HepG2 (cell line): Measurements from ENCODE around the gene HCRT. TPM values are rescaled to one million over a fixed set of nuclear protein-coding genes. Genes with fewer than 3 reads are reported as not detected.

Experiments used
- PRPF4 ChIP-seq: fragments of 200-400 bp; formaldehyde crosslinking; IDR thresholded peaks from 2 replicates; pipeline ENCODE4 v1.6.1; 2016; ENCODE audit warnings: low read length, low read depth; ENCODE audit not compliant: poor library complexity, severe bottlenecking
- SAP130 ChIP-seq: IDR thresholded peaks from 2 replicates; pipeline ENCODE4 v1.6.1; 2016; ENCODE audit warnings: low read depth
- SMAD1 ChIP-seq: sonication (generic); formaldehyde crosslinking; IDR thresholded peaks from 2 replicates; pipeline ENCODE4 v1.4.0; 2020; ENCODE audit warnings: missing genetic modification reagents, low read depth, mild to moderate bottlenecking, borderline replicate concordance
- ZFP37 ChIP-seq: sonication (generic); formaldehyde crosslinking; IDR thresholded peaks from 2 replicates; pipeline ENCODE4 v1.4.0; 2020; ENCODE audit warnings: missing genetic modification reagents, borderline replicate concordance
- ZNF589 ChIP-seq: sonication (generic); formaldehyde crosslinking; conservative IDR thresholded peaks from 2 replicates; pipeline ENCODE4 v1.8.0; 2022; ENCODE audit warnings: mild to moderate bottlenecking, moderate library complexity, missing genetic modification reagents
- polyA plus RNA-seq, 8 experiments: library from polyadenylated mRNA; depleted of rRNA in 3 of 8; stranded (reverse) in 7 of 8; unstranded in 1 of 8; fragments of >200 nt; fragmentation: Illumina TruSeq in 4 of 8; extraction: Trizol in 4 of 8; gene quantifications; 2 replicates each; pipeline versions ENCODE4 v1.2.1 to v1.2.3, GENCODE V29; 2011 to 2016; ENCODE audit warnings: low read depth in 4 of 8, missing spikeins in 1 of 8, mixed read lengths in 1 of 8; ENCODE audit not compliant: insufficient read depth in 1 of 8
- total RNA-seq, 5 experiments: library from RNA; depleted of rRNA; stranded (reverse); fragments of >200 nt; fragmentation: Illumina TruSeq; extraction: Trizol; gene quantifications; 2 replicates each; pipeline ENCODE4 v1.2.3, GENCODE V29; 2016; ENCODE audit warnings: low read depth in 1 of 5
- TF ChIP-seq, protein P1 (sequence below): sonication (generic); formaldehyde crosslinking; IDR thresholded peaks from 2 replicates; pipeline ENCODE4 v1.4.0; 2020; ENCODE audit warnings: missing genetic modification reagents
- TF ChIP-seq, protein P2 (sequence below): sonication (generic); formaldehyde crosslinking; IDR thresholded peaks from 2 replicates; pipeline ENCODE4 v1.4.0; 2020; ENCODE audit warnings: missing genetic modification reagents, borderline replicate concordance
- TF ChIP-seq, protein P3 (sequence below): sonication (generic); formaldehyde crosslinking; IDR thresholded peaks from 2 replicates; pipeline ENCODE4 v1.9.0; 2022; ENCODE audit warnings: low read depth, missing genetic modification reagents
- TF ChIP-seq, protein P4 (sequence below): sonication (generic); formaldehyde crosslinking; IDR thresholded peaks from 2 replicates; pipeline ENCODE4 v1.4.0; 2020; ENCODE audit warnings: missing genetic modification reagents
- TF ChIP-seq, protein P5 (sequence below): sonication (generic); formaldehyde crosslinking; IDR thresholded peaks from 2 replicates; pipeline ENCODE4 v1.4.0; 2020; ENCODE audit warnings: mild to moderate bottlenecking, missing genetic modification reagents

HCRT gene
- total and polyA plus RNA-seq, 2 of the 13 experiments (the other 11 are each of a cell fraction or from before 2014, with no cell fraction given) = not detected

DNA sequence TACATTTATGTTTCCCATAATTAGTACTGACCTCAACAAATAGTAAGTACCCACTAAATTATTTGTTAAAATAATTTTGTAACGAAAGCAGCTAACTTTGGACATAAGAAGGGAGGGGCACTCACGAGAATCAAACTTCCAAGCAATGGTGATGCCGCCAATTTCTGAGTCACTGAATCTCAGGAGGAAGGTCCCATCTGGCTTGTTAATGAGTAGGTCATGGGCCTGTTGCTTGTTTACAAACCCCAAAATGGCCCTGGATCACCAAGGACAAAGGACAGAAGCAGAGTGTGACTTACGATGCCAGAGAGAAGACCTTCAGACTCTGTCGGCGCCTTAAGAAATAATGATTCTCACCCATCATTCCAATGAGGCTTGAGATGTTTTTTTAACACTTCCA, 24.8 kb upstream of the HCRT start (continued):
- TF ChIP-seq, protein P1, sequence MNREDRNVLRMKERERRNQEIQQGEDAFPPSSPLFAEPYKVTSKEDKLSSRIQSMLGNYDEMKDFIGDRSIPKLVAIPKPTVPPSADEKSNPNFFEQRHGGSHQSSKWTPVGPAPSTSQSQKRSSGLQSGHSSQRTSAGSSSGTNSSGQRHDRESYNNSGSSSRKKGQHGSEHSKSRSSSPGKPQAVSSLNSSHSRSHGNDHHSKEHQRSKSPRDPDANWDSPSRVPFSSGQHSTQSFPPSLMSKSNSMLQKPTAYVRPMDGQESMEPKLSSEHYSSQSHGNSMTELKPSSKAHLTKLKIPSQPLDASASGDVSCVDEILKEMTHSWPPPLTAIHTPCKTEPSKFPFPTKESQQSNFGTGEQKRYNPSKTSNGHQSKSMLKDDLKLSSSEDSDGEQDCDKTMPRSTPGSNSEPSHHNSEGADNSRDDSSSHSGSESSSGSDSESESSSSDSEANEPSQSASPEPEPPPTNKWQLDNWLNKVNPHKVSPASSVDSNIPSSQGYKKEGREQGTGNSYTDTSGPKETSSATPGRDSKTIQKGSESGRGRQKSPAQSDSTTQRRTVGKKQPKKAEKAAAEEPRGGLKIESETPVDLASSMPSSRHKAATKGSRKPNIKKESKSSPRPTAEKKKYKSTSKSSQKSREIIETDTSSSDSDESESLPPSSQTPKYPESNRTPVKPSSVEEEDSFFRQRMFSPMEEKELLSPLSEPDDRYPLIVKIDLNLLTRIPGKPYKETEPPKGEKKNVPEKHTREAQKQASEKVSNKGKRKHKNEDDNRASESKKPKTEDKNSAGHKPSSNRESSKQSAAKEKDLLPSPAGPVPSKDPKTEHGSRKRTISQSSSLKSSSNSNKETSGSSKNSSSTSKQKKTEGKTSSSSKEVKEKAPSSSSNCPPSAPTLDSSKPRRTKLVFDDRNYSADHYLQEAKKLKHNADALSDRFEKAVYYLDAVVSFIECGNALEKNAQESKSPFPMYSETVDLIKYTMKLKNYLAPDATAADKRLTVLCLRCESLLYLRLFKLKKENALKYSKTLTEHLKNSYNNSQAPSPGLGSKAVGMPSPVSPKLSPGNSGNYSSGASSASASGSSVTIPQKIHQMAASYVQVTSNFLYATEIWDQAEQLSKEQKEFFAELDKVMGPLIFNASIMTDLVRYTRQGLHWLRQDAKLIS = no peak
- TF ChIP-seq, protein P2, sequence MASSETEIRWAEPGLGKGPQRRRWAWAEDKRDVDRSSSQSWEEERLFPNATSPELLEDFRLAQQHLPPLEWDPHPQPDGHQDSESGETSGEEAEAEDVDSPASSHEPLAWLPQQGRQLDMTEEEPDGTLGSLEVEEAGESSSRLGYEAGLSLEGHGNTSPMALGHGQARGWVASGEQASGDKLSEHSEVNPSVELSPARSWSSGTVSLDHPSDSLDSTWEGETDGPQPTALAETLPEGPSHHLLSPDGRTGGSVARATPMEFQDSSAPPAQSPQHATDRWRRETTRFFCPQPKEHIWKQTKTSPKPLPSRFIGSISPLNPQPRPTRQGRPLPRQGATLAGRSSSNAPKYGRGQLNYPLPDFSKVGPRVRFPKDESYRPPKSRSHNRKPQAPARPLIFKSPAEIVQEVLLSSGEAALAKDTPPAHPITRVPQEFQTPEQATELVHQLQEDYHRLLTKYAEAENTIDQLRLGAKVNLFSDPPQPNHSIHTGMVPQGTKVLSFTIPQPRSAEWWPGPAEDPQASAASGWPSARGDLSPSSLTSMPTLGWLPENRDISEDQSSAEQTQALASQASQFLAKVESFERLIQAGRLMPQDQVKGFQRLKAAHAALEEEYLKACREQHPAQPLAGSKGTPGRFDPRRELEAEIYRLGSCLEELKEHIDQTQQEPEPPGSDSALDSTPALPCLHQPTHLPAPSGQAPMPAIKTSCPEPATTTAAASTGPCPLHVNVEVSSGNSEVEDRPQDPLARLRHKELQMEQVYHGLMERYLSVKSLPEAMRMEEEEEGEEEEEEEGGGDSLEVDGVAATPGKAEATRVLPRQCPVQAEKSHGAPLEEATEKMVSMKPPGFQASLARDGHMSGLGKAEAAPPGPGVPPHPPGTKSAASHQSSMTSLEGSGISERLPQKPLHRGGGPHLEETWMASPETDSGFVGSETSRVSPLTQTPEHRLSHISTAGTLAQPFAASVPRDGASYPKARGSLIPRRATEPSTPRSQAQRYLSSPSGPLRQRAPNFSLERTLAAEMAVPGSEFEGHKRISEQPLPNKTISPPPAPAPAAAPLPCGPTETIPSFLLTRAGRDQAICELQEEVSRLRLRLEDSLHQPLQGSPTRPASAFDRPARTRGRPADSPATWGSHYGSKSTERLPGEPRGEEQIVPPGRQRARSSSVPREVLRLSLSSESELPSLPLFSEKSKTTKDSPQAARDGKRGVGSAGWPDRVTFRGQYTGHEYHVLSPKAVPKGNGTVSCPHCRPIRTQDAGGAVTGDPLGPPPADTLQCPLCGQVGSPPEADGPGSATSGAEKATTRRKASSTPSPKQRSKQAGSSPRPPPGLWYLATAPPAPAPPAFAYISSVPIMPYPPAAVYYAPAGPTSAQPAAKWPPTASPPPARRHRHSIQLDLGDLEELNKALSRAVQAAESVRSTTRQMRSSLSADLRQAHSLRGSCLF (CRISPR knock-in tag) = no peak
- TF ChIP-seq ZFP37 (CRISPR knock-in tag) (no peak), ZNF589 (CRISPR knock-in tag) (no peak), SMAD1 (CRISPR knock-in tag) (no peak), PRPF4 (no peak), SAP130 (no peak)
- TF ChIP-seq, protein P3, sequence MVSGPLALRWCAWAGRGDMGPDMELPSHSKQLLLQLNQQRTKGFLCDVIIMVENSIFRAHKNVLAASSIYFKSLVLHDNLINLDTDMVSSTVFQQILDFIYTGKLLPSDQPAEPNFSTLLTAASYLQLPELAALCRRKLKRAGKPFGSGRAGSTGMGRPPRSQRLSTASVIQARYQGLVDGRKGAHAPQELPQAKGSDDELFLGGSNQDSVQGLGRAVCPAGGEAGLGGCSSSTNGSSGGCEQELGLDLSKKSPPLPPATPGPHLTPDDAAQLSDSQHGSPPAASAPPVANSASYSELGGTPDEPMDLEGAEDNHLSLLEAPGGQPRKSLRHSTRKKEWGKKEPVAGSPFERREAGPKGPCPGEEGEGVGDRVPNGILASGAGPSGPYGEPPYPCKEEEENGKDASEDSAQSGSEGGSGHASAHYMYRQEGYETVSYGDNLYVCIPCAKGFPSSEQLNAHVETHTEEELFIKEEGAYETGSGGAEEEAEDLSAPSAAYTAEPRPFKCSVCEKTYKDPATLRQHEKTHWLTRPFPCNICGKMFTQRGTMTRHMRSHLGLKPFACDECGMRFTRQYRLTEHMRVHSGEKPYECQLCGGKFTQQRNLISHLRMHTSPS (CRISPR knock-in tag) = no peak
- TF ChIP-seq, protein P4, sequence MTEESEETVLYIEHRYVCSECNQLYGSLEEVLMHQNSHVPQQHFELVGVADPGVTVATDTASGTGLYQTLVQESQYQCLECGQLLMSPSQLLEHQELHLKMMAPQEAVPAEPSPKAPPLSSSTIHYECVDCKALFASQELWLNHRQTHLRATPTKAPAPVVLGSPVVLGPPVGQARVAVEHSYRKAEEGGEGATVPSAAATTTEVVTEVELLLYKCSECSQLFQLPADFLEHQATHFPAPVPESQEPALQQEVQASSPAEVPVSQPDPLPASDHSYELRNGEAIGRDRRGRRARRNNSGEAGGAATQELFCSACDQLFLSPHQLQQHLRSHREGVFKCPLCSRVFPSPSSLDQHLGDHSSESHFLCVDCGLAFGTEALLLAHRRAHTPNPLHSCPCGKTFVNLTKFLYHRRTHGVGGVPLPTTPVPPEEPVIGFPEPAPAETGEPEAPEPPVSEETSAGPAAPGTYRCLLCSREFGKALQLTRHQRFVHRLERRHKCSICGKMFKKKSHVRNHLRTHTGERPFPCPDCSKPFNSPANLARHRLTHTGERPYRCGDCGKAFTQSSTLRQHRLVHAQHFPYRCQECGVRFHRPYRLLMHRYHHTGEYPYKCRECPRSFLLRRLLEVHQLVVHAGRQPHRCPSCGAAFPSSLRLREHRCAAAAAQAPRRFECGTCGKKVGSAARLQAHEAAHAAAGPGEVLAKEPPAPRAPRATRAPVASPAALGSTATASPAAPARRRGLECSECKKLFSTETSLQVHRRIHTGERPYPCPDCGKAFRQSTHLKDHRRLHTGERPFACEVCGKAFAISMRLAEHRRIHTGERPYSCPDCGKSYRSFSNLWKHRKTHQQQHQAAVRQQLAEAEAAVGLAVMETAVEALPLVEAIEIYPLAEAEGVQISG (CRISPR knock-in tag) = no peak
- TF ChIP-seq, protein P5, sequence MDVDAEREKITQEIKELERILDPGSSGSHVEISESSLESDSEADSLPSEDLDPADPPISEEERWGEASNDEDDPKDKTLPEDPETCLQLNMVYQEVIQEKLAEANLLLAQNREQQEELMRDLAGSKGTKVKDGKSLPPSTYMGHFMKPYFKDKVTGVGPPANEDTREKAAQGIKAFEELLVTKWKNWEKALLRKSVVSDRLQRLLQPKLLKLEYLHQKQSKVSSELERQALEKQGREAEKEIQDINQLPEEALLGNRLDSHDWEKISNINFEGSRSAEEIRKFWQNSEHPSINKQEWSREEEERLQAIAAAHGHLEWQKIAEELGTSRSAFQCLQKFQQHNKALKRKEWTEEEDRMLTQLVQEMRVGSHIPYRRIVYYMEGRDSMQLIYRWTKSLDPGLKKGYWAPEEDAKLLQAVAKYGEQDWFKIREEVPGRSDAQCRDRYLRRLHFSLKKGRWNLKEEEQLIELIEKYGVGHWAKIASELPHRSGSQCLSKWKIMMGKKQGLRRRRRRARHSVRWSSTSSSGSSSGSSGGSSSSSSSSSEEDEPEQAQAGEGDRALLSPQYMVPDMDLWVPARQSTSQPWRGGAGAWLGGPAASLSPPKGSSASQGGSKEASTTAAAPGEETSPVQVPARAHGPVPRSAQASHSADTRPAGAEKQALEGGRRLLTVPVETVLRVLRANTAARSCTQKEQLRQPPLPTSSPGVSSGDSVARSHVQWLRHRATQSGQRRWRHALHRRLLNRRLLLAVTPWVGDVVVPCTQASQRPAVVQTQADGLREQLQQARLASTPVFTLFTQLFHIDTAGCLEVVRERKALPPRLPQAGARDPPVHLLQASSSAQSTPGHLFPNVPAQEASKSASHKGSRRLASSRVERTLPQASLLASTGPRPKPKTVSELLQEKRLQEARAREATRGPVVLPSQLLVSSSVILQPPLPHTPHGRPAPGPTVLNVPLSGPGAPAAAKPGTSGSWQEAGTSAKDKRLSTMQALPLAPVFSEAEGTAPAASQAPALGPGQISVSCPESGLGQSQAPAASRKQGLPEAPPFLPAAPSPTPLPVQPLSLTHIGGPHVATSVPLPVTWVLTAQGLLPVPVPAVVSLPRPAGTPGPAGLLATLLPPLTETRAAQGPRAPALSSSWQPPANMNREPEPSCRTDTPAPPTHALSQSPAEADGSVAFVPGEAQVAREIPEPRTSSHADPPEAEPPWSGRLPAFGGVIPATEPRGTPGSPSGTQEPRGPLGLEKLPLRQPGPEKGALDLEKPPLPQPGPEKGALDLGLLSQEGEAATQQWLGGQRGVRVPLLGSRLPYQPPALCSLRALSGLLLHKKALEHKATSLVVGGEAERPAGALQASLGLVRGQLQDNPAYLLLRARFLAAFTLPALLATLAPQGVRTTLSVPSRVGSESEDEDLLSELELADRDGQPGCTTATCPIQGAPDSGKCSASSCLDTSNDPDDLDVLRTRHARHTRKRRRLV (CRISPR knock-in tag) = no peak
